H9 (cell line): ENCODE data around the gene ACYP2. TPM values are rescaled to one million over a fixed set of nuclear protein-coding genes. Genes with fewer than 3 reads are reported as not detected.
"Not testable (repeated sequence)": the region's sequence is repeated elsewhere in the genome, so short reads cannot be mapped to it uniquely, and the experiment has no call there.

ENCODE experiments used
- DNase-seq: peaks from one replicate; pipeline ENCODE4 v3.0.0-alpha.2; 2017
- H2AFZ ChIP-seq: one replicate; pipeline ENCODE4 v1.6.1; 2013; ENCODE audit warnings: mild to moderate bottlenecking, low read length, control low read depth, moderate library complexity
- H2AK5ac ChIP-seq: 2 replicates; pipeline ENCODE4 v1.6.1; 2013; ENCODE audit warnings: low read length, control low read depth, mixed read lengths; ENCODE audit not compliant: insufficient read length
- H2BK120ac ChIP-seq: one replicate; pipeline ENCODE4 v1.6.1; 2013; ENCODE audit warnings: low read depth, mild to moderate bottlenecking, low read length, control low read depth, inconsistent platforms; ENCODE audit not compliant: poor library complexity, severe bottlenecking
- H2BK12ac ChIP-seq: 2 replicates; pipeline ENCODE4 v1.6.1; 2013; ENCODE audit warnings: low read length, control low read depth, mixed read lengths, low read depth; ENCODE audit not compliant: insufficient read length
- H2BK15ac ChIP-seq: 2 replicates; pipeline ENCODE4 v1.6.1; 2013; ENCODE audit warnings: low read depth, low read length, control low read depth
- H2BK20ac ChIP-seq: one replicate; pipeline ENCODE4 v1.6.1; 2013; ENCODE audit warnings: low read depth, mild to moderate bottlenecking, low read length, control low read depth, inconsistent platforms; ENCODE audit not compliant: poor library complexity, severe bottlenecking
- H2BK5ac ChIP-seq: 2 replicates; pipeline ENCODE4 v1.6.1; 2013; ENCODE audit warnings: low read length, control low read depth, mixed read lengths; ENCODE audit not compliant: insufficient read length
- H3K14ac ChIP-seq: 2 replicates; pipeline ENCODE4 v1.6.1; 2013; ENCODE audit warnings: low read length, control low read depth; ENCODE audit not compliant: insufficient read depth
- H3K18ac ChIP-seq: 2 replicates; pipeline ENCODE4 v1.6.1; 2013; ENCODE audit warnings: low read depth, mild to moderate bottlenecking, mixed read lengths, low read length, control low read depth; ENCODE audit not compliant: insufficient read length
- H3K23ac ChIP-seq: 2 replicates; pipeline ENCODE4 v1.6.1; 2013; ENCODE audit warnings: low read length, control low read depth, mixed read lengths, low read depth; ENCODE audit not compliant: insufficient read length
- H3K23me2 ChIP-seq: 2 replicates; pipeline ENCODE4 v1.6.1; 2013; ENCODE audit warnings: low read depth, mild to moderate bottlenecking, mixed read lengths, low read length, control low read depth; ENCODE audit not compliant: insufficient read length, poor library complexity, severe bottlenecking
- H3K27ac ChIP-seq: 2 replicates; pipeline ENCODE4 v1.5.1; 2013; ENCODE audit warnings: low read length, control low read depth, mixed read lengths, low read depth; ENCODE audit not compliant: insufficient read length
- H3K27me3 ChIP-seq: 2 replicates; pipeline ENCODE4 v1.6.1; 2013; ENCODE audit warnings: low read length, control low read depth, inconsistent platforms; ENCODE audit not compliant: insufficient read depth
- H3K4ac ChIP-seq: 2 replicates; pipeline ENCODE4 v1.6.1; 2013; ENCODE audit warnings: low read depth, mild to moderate bottlenecking, control low read depth, inconsistent platforms, low read length, moderate library complexity
- H3K4me1 ChIP-seq: 2 replicates; pipeline ENCODE4 v1.6.1; 2013; ENCODE audit warnings: low read length, control low read depth, inconsistent platforms; ENCODE audit not compliant: insufficient read depth
- H3K4me2 ChIP-seq: 2 replicates; pipeline ENCODE4 v1.6.1; 2013; ENCODE audit warnings: low read length, control low read depth, mixed read lengths; ENCODE audit not compliant: insufficient read length, insufficient read depth
- H3K56ac ChIP-seq: 2 replicates; pipeline ENCODE4 v1.6.1; 2013; ENCODE audit warnings: low read depth, mild to moderate bottlenecking, mixed read lengths, low read length, control low read depth; ENCODE audit not compliant: insufficient read length
- H3K79me1 ChIP-seq: 2 replicates; pipeline ENCODE4 v1.6.1; 2013; ENCODE audit warnings: low read depth, mild to moderate bottlenecking, moderate library complexity, low read length, control low read depth, inconsistent platforms; ENCODE audit not compliant: insufficient read depth, poor library complexity, severe bottlenecking
- H3K79me2 ChIP-seq: 2 replicates; pipeline ENCODE4 v1.6.1; 2013; ENCODE audit warnings: low read length, control low read depth, inconsistent platforms; ENCODE audit not compliant: insufficient read depth
- H3K9ac ChIP-seq: 2 replicates; pipeline ENCODE4 v1.6.1; 2013; ENCODE audit warnings: low read length, control low read depth, mixed read lengths; ENCODE audit not compliant: insufficient read length; ENCODE audit errors: extremely low read depth
- H3K9me3 ChIP-seq: one replicate; pipeline ENCODE4 v1.6.1; 2013; ENCODE audit warnings: low read depth, low read length, inconsistent platforms; ENCODE audit not compliant: control insufficient read depth
- H3T11ph ChIP-seq: one replicate; pipeline ENCODE4 v1.6.1; 2013; ENCODE audit warnings: mild to moderate bottlenecking, low read length, control low read depth, inconsistent platforms
- H4K20me1 ChIP-seq: one replicate; pipeline ENCODE4 v1.6.1; 2013; ENCODE audit not compliant: control insufficient read depth, insufficient read length, insufficient read depth
- H4K5ac ChIP-seq: 2 replicates; pipeline ENCODE4 v1.6.1; 2013; ENCODE audit warnings: low read depth, mild to moderate bottlenecking, mixed read lengths, low read length, control low read depth; ENCODE audit not compliant: insufficient read length
- H4K8ac ChIP-seq: replicated peaks from 2 replicates; pipeline ENCODE4 v1.6.1; 2013; ENCODE audit warnings: low read length, control low read depth, mixed read lengths, low read depth; ENCODE audit not compliant: insufficient read length
- H4K91ac ChIP-seq: 2 replicates; pipeline ENCODE4 v1.6.1; 2013; ENCODE audit warnings: low read depth, mild to moderate bottlenecking, moderate library complexity, mixed read lengths, low read length, control low read depth; ENCODE audit not compliant: insufficient read length
- H3K27ac Mint-ChIP-seq, 3 experiments: 2 replicates in 2 of 3; 3 replicates in 1 of 3; pipeline ENCODE4 v1.8.0; 2020 to 2021; ENCODE audit warnings: mixed read lengths in 3 of 3, mild to moderate bottlenecking in 1 of 3, moderate library complexity in 1 of 3
- H3K27me3 Mint-ChIP-seq: 2 replicates; pipeline ENCODE4 v1.8.0; 2021; ENCODE audit warnings: low read depth, mild to moderate bottlenecking, moderate library complexity, mixed read lengths
- H3K36me3 Mint-ChIP-seq, 3 experiments: 2 replicates in 2 of 3; 3 replicates in 1 of 3; pipeline ENCODE4 v1.8.0; 2020 to 2021; ENCODE audit warnings: low read depth in 3 of 3, mixed read lengths in 3 of 3; ENCODE audit not compliant: insufficient read depth in 1 of 3
- H3K4me1 Mint-ChIP-seq, 2 experiments: 2 replicates each; pipeline ENCODE4 v1.8.0; 2020; ENCODE audit warnings: mixed read lengths in 2 of 2
- H3K4me3 Mint-ChIP-seq, 2 experiments: 2 replicates in 1 of 2; 3 replicates in 1 of 2; pipeline ENCODE4 v1.8.0; 2020 to 2021; ENCODE audit warnings: mild to moderate bottlenecking in 2 of 2, mixed read lengths in 2 of 2, moderate library complexity in 1 of 2
- H3K9me3 Mint-ChIP-seq, 2 experiments: 2 replicates in 1 of 2; 3 replicates in 1 of 2; pipeline ENCODE4 v1.8.0; 2020; ENCODE audit warnings: mild to moderate bottlenecking in 2 of 2, mixed read lengths in 2 of 2, moderate library complexity in 1 of 2
- CTCF ChIP-seq: fragments of 200-600 bp; sonication (generic); conservative IDR thresholded peaks from 3 replicates; pipeline ENCODE4 v1.8.0; 2021; ENCODE audit warnings: antibody characterized with exemption, mild to moderate bottlenecking
- WGBS: extraction: QIAGEN DNeasy Blood & Tissue Kit; methylation state at CpG from one replicate; pipeline ENCODE4 v1.1.7; 2013; ENCODE audit warnings: missing lambda C conversion rate, low lambda C conversion rate, mixed read lengths; ENCODE audit not compliant: insufficient read length; ENCODE audit errors: extremely low coverage; 5-methylcytosine and 5-hydroxymethylcytosine counted together
- total RNA-seq: library from RNA; stranded (reverse); gene quantifications from 2 replicates; pipeline ENCODE4 v1.2.1, GENCODE V29; 2021

ACYP2 gene
- total RNA-seq, 1 experiment from 2014 or later: 3.2 TPM

- no peak for TF ChIP-seq CTCF
- Histone ChIP-seq H3K27ac (no peak overlapping the region), H3K4ac (no peak overlapping the region), H3K4me2 (no peak overlapping the region), H4K5ac (no peak overlapping the region), H2BK15ac (no peak overlapping the region), H3K56ac (no peak overlapping the region), H4K20me1 (no peaks in the 10 kb centered on the region), H2BK5ac (no peak overlapping the region), H3K23ac (no peak overlapping the region), H3K4me1 (no peaks in the 10 kb centered on the region), H2BK20ac (no peak overlapping the region), H2AK5ac (no peak overlapping the region), H4K91ac (no peak overlapping the region), H4K8ac (no peak overlapping the region), H3K79me1 (no peaks in the 10 kb centered on the region), H2BK12ac (no peak overlapping the region), H2AFZ (no peak overlapping the region), H3K9me3 (no peaks in the 10 kb centered on the region), H3T11ph (no peak overlapping the region), H2BK120ac (no peak overlapping the region), H3K14ac (no peak overlapping the region), H3K18ac (no peak overlapping the region), H3K23me2 (no peaks in the 10 kb centered on the region), H3K27me3 (no peaks in the 10 kb centered on the region), H3K79me2 (no peaks in the 10 kb centered on the region), H3K9ac (no peak overlapping the region)
- no peak overlapping the region for H3K27ac Mint-ChIP-seq
- no peak for DNase-seq
- H3K27me3 Mint-ChIP-seq: peaks cover 3% of the 10 kb centered on the region
- H3K36me3 Mint-ChIP-seq: peaks cover 6 to 10% (median 8%) of the 10 kb centered on the region in 3 experiments
- peaks cover 0 to 4% of the 10 kb centered on the region in 2 experiments; a peak in 1 of 4 replicates for H3K4me1 Mint-ChIP-seq
- H3K9me3 Mint-ChIP-seq: peaks cover 15 to 19% of the 10 kb centered on the region in 2 experiments; a peak in 4 of 5 replicates
- H3K4me3 Mint-ChIP-seq: no peak overlapping the region
- WGBS: no CpG with 5 or more reads among the region's 2 CpGs
Measured at GRCh38 chr2:54321047-54321446, 205.6 kb downstream of the ACYP2 start.

- not testable (repeated sequence) for H3K27ac ChIP-seq, H3K4me3 Mint-ChIP-seq, H3K79me2 ChIP-seq, H4K8ac ChIP-seq, H3K18ac ChIP-seq, H2BK15ac ChIP-seq, H2BK20ac ChIP-seq, H2AK5ac ChIP-seq, H3K4ac ChIP-seq, H3K4me1 ChIP-seq, H3K23me2 ChIP-seq, H3K4me2 ChIP-seq, H2BK5ac ChIP-seq, H3K9me3 ChIP-seq, DNase-seq, H2BK12ac ChIP-seq, H3T11ph ChIP-seq, H4K5ac ChIP-seq, H3K27me3 ChIP-seq, H3K27ac Mint-ChIP-seq, H3K56ac ChIP-seq, H2AFZ ChIP-seq, H3K4me1 Mint-ChIP-seq, H3K23ac ChIP-seq, H3K14ac ChIP-seq, H3K79me1 ChIP-seq, H4K20me1 ChIP-seq, H4K91ac ChIP-seq, H2BK120ac ChIP-seq, H3K9ac ChIP-seq
- Mint-ChIP-seq H3K9me3 (peaks cover 20 to 23% of the 10 kb centered on the region in 2 experiments; a peak in 4 of 5 replicates), H3K27me3 (peaks cover 19% of the 10 kb centered on the region), H3K36me3 (peaks cover 8 to 10% (median 10%) of the 10 kb centered on the region in 3 experiments)
- whole genome bisulfite sequencing: no CpG with 5 or more reads among the region's 2 CpGs
Measured at GRCh38 chr2:54324517-54324916, 209.1 kb downstream of the ACYP2 start.
